HG02973 (cell line): ENCODE results near the gene GALNT9.

Source experiments
- ATAC-seq: cut with Tn5 transposase; IDR thresholded peaks from one replicate; pipeline ENCODE4 v1.9.1; 2021; ENCODE audit warnings: moderate library complexity; ENCODE audit not compliant: unreplicated experiment

GALNT9 gene

GRCh38 chr12:132327336-132328171 is 1.8 kb downstream of the GALNT9 start:
- no peak for ATAC-seq

DNA sequence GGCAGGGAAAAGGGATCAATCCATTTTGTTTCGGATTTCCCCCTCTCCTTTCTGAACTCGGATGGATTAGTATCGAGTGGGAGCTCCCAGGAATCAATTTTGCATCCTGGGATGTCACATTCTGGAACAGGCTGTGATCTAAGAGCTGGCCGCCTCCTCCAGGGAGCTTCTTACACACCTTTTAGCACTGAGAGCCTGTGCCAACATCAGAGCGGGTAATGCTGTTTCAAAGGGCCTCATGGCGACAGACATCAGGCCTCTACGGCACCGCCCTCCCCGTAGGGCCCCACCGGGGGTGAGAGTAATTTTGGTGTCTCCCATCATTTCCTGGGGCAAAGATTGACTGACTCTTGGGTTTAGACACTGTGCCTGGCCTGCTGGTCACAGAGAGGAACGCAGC is 2.7 kb downstream of the GALNT9 start:
- ATAC-seq, result no peak

GRCh38 chr12:132325733-132326130 is 3.7 kb downstream of the GALNT9 start:
- ATAC-seq, result no peak

- no peak for ATAC-seq
These were observed 4.3 kb downstream of the GALNT9 start for GRCh38 chr12:132324841-132325732.

DNA sequence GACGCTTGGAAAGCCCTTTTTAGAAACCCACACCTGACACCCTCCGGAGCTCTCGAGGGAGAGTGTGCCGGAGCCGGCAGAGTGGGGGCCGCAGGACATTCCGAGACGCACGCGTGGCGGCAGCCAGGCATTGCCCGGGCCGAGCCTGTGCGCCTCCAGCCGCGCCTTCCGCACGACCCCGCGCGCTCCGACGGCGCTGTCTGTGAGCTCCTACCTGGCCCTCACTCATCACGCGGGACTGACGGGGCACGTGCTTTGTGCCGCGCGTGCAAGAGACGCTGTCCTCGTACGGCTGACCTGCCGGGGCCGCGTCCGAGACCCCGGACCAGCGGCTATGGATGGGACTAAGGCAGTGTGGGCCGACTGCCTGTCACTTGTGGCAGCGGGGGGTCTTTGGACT is 5.2 kb downstream of the GALNT9 start:
- no peak for ATAC-seq

DNA sequence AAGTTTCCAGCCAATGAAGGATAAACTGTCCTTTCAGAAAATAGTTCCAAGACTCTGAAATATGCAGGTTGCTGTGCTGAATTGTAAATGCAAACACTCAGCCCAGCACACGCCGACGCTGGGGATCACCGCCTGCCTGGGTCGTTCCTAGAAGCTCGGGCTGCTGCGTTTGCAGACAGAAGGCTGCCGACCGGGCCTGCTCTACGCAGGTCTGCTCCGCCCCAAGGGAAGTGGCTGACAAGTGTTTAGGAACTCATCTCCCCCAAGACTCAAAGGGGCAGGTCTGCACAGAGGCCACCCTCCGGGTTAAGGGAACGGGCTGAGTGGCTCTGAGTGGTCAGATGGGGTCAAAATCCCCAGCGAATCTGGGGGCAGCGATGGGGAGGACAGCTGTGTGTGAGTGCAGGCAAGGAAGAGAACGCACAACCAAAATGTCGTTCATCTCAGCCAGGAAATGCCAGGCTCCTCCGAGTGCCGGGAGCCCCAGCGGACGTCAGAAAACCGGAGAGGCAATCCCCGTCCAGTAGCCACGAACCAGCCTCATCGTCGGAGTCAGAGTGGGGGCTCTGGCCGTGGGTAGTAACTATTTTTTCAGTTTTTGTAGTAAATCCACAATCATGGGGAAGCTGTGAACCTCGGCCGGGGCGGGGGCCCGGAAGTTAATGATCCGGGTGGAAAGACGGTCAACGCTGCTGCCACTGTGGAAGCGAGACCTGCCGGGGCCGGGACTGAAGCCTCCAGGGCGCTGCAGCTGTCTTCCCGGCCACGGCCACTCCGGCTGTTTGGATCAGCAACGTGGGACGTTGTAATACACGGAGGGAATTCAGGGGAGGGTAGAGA is 6.0 kb downstream of the GALNT9 start:
- no peak for ATAC-seq

DNA sequence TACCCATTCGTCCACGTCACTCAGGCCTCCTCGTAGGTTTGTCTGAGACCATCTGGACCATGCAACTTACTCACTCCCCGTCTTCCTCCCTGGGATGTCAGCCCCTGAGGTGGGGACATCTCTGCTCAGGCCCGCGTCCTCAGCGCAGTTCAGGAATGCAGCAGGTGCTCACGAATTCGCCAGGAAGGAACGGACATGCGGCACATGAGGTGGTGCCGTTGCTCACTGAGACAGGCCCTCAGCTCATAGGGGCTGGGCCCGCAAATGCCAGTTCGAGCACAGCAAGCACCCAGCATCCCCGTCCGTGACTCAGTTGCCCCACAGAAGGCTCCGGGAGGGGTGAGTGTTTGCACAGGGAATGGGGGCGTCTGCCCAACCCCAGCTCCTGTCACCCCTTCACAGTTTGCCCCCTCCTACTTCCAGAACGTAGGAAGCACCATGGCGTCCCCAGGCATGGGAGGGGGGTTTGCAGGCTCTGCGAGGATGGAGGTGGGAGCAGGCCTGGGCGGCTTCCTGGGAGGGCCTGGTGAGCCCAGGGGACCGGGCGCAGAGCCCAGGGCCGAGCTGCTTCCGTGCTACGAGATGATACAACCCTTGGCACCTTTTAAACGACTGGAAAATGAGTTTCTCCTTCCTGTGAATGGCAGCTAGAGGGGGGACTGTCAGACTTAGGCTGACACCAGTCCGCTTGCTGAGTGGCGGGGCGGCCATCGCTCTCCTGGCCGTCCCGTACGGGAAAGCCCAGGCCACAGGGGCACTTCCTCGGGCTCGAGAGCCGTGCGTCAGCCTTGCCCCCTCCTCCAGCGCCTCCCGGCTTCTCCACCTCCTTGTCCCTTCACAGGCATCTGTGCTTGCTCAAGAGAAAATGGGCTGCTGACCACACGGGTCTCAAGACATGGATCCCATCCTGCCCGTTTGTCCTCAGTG is 6.9 kb downstream of the GALNT9 start:
- no peak for ATAC-seq

DNA sequence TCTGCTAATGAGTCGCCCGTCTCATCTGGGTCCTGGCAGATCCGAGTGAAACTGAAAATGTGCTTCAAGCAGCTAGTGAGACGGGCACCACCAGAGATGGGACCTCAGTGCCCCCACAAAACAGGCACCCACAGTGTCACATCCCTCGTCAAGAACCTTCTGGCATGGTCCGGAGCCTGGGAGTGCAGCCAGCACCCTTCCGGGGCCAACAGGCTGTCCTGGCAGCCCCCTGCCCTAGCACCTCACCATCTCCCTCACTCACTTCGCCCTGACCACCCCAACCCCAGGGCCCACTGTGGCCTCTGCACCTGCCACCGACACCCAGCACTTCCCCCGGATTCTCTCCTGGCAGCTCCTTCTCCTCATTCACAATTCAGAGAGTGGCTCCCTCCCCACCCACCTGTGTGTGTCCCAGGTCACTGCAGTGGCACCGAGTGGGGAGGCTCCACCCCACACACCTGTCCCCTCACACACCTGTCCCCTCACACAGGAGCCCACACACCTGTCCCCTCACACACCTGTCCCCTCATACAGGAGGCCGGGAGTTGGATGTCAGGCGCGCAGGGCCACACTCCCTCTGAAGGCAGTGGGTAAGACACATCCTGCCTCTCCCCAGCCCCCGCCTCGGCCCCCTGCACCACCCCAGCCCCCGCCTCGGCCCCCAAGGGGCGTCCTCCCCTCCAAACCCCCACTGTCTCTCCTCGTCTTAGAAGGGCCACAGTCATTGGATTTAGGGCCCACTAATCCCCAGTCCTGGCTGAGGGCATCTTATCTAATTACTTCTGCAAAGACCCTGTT is 7.9 kb downstream of the GALNT9 start:
- ATAC-seq, result no peak

DNA sequence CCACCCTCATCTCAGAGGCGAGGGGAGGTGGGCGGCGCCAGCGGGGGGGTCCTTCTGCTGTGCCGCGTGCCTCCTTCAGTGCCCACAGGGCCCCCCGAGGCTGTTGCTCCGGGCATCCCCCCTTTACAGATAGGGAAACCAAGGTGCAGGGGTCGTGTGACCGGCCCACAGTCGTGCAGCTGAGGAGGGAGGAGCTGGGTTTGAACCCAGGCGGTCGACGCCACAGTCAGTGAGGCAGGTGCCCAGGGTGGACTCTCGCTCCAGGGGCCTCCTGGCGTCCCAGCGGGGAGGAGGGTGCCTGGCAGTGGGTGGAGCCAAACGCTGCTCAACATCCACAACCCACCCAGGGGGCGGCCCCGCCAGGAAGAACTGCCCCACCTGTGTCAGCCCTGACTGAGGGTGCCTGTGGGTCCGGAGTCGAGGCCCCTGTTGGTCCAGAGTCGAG is 8.6 kb downstream of the GALNT9 start:
- no peak for ATAC-seq

DNA sequence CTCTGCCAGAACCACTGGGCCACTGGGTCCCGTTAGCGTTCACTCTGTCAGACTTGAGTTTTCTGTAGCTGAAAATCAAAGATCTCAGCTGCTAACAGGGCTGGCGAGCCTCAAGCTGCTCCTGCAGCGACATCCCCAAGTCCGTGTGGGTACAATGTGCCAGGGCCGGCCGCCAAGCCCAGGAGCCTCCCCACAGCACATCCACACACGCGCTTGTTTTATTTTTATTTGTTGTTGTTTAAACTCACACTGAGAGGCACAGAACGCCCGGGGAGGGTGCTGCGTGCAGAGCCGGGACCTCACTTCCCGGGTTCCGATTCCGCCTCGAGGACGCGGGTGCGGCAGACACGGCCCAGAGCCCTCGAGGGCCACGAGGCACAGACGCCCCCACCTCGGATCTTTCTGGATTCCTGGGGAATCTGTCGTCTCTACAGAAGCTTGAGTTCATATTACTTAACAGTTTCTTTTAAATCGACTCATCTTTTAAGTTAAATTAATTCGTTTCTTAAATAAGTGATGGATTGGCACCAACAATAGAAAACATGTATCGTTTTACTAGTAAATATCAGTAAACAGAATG is 9.3 kb downstream of the GALNT9 start:
- ATAC-seq, result no peak

GRCh38 chr12:132319359-132319950 is 9.9 kb downstream of the GALNT9 start:
- no peak for ATAC-seq

- ATAC-seq, result no peak
These were observed 10.8 kb downstream of the GALNT9 start for GRCh38 chr12:132318618-132319033.

DNA sequence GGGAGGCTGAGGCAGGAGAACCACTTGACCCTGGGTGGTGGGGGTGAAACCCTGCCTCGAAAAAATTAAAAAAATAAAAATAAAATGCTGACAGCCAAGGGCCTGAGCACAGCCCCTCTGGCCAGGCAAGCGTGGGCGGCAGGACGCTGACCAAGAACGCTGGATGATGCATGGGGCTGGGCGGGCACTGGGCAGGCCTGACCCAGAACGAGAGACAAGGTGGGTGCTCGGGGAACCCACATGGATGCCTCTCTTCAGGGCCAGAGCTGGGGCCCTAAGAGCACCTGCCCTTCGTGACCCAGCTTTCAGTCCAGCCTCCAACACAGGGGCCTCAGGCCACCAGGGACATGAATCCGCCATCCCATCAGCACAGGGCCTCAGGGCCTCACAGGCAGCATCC is 11.3 kb downstream of the GALNT9 start:
- no peak for ATAC-seq

DNA sequence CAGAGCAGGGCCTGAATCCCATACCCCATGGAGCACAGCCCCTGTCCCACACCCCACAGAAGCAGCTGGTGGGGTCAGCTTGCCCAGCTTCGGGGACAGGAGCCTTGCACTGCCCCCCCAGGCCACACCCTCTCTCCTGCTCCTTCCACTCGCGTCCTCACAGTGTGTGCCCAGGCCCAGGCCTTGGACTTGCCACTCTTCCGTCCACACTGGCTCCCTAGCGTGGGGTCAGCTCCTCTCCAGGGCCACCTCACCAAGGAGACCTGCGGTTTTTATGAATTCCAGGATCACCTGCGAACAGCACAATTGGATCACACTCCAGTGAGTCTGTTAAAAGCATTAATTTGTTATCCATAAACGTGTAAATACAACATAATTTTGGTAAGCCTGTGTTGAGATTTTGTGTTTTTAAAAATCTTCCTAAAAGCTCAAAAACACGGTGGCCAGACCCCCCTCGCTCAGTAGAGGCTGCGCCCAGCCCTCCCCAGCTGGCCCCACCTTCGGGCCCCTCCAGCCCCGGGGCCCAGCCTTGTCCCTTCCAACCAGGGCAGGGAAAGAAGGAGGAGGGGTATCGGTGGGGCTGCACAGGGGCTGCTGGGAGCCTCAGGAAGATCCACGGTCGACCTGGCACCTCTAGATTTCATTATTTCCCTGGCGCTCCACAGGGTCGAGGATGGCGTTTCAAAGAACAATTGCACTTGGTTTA is 12.0 kb downstream of the GALNT9 start:
- no peak for ATAC-seq

GRCh38 chr12:132316497-132317232 is 12.7 kb downstream of the GALNT9 start:
- no peak for ATAC-seq

GRCh38 chr12:132315951-132316350 is 13.4 kb downstream of the GALNT9 start:
- ATAC-seq, result no peak

- no peak for ATAC-seq
These were observed 13.9 kb downstream of the GALNT9 start for GRCh38 chr12:132315507-132315906.
